GM15510 (cell line): ENCODE measurements around the gene N4BP3.

Experiments
- POLR2A ChIP-seq: IDR thresholded peaks from 3 replicates; pipeline ENCODE4 v1.6.1; 2011; ENCODE audit warnings: borderline replicate concordance; ENCODE audit not compliant: insufficient read length; ENCODE audit errors: extremely low read depth

N4BP3 gene

DNA sequence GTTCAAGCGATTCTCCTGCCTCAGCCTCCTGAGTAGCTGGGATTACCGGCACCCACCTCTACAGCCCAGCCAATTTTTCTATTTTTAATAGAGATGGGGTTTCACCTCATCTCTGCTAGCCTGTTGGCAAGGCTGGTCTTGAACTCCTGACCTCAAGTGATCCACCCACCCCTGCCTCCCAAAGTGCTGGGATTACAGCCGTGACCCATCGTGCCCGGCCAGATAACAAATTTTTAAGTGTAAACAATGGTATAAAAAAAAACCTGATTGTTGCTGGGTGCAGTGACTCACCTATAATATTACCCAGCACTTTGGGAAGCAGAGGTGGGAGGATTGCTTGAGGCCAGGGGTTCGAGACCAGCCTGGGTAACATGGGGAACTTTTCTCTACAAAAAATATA lies 28.0 kb upstream of the N4BP3 start:
- no peak for TF ChIP-seq POLR2A

DNA sequence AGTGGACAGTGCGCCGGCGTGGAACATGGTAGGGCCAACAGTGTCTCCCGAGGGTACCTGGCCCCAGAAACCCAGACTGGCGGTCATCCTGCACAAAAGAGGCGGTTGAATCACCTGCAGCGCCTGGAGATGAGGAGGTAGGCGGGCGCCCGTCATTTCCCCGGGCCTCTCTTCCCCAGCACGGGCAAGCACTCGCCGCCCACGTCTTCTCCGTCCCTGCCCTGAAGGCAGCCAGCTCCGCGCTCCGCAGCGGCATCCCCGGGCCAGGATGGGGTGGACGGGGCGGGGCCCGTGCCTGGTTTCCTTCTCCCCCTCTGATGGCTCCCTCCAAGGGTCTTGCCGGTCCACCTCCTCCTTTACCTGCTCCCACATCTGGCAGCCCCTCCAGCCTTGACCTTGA lies 27.1 kb upstream of the N4BP3 start:
- no peak for TF ChIP-seq POLR2A

DNA sequence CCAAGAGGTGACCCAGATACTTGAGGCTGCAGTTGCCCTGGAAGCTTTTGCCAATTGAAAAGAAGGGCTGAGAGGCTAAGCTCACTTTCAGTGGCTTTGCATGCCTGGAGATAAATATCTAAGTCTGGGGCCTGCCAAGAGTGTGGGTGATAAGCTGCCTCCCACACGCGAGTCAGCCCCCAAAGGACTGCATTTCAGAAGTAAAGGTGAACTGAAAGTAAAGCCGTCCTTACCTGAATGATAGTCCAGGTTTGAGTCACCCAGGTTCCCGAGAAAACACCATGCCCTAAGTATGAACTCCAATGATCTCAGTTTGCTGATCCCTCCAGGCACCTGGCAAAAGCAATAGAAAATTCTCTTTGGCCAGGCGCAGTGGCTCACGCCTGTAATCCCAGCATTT lies 22.5 kb upstream of the N4BP3 start:
- no peak for TF ChIP-seq POLR2A

DNA sequence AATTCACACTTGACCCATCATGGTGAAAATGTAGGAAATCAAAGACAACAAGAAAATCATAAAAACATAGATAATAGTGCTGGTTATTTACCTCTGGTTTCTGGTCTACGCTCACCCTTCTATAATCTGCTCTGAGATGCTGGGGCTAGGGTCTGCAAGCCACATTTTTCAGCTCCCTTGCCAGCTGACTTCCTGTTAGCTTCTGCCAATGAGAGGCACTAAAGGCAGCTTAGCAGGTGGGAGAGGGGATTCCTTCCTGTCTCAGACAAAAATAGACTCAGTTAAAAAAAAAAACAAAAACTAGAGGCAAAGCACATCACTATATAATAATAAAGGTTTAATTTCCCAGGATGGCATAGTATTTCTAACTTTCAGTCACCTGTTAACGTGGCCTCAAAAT lies 20.2 kb upstream of the N4BP3 start:
- TF ChIP-seq POLR2A: no peak

DNA sequence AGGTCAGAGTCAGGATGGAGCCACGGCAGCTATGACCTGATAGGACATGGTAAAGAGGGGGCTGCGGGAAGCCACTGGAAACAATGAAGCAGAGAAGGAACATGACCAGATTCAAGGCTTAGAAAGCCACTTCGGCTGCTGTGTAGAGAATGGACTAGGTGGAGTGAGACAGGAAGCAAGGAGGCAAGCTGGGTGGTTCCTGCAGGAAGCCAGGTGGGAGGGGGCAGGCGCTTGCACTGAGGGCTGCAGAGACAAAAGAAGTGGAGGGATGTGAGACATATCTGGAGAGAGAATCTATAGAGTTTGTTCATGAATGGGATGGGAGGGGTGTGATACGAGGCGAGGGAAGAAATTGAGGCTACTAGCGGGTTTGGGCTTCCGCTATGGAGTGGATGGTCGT lies 19.0 kb upstream of the N4BP3 start:
- no peak for TF ChIP-seq POLR2A

DNA sequence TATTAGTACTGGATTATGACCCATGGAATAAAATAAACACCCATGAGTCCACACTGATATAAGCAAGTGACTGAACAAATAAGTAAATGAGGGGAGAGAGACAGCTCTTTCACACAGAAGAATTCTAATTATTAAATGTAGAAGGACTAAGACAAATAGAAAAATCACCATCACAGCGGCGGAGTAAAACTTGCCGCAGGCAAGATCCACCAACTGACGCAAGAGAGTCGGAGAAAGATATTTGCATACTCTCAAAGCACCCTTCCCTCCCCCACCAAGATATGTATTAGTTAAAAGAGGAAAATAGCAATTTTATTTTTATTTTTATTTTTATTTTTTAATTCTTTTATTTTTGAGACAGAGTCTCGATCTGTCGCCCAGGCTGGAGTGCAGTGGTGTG lies 14.6 kb upstream of the N4BP3 start:
- no peak for TF ChIP-seq POLR2A

DNA sequence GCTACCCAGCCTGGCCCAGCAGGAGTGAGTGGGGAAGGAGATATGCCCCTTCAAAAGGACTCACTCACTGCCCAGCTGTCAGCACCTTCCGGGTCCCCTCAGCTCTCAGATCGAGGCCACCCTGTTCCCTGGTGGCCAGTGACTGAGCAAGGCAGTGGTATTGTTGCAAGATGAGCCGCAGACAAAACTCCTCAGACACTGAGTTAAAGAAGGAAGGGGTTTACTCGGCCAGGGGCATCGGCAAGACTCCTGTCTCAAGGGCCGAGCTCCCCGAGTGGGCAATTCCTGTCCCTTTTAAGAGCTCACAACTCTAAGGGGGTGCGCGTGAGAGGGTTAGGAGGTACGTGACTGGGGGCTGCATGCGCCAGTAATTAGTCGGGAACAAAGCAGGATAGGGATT lies 9.7 kb upstream of the N4BP3 start:
- no peak for TF ChIP-seq POLR2A

DNA sequence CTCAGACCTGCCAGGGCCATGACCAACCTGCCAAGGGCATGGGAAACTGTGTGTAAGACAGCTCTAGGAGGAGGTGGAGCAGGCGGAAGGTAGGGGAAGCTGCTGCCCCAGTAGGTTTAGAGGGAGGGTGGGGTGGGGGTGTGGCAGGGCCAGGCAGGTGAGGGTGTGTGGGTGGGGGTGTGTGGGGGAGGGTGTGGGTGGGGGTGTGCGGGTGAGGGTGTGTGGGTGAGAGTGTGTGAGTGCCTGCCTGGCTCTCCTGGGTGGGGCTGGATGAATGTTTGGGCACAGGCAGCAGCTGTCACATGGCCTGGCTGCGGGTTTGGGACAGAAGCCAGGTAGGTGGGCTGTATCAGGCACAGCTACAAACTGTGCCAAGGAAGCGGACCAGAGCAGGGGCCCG lies 8.8 kb upstream of the N4BP3 start:
- TF ChIP-seq POLR2A: no peak

DNA sequence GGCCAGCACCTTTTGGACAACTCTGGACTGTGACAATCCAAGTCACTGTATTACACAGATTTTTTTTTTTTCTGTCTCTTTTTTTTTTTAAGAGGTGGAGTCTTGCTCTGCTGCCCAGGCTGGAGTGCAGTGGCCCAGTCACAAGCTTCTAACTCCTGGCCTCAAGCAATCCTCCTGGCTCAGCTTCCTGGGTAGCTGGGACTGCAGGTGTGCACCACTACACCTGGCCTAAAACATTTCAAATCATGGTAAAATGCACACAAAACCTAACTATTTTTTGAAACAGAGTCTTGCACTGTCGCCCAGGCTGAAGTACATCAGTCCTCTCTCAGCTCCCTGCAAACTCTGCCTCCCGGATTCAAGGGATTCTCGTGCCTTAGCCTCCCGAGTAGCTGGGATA lies 7.2 kb upstream of the N4BP3 start:
- TF ChIP-seq POLR2A: no peak

DNA sequence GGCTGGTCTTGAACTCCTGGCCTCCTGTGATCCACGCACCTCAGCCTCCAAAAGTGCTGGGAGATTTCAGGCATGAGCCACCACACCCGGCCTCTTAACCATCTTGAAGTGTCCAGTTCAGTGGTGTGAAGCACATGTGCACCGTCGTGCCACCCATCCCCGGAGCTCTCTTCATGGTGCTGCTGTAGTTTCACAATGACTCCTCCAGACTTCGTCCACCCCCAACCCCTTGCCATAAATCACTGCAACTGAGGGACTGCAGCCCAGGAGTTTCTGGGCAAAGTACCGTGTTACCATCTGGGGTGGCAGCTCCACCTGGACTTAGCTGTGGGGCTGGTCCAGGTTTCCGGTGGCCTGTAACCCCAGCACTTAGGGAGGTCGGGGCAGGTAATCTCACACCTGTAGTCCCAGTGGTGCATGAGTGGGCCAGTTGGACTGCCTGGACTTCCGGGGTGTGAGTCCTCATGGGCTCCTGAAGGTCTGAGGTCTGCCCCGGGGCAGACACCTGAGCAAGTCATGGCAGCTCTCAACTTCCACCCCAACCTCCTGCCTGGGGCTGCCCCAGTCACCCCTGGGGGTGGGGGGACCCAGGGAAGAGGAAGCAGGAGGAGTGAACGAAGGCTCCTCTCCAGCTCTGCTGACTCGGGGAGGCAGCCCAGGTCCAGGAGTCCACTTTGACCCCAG lies 6.6 kb upstream of the N4BP3 start:
- TF ChIP-seq POLR2A: no peak

DNA sequence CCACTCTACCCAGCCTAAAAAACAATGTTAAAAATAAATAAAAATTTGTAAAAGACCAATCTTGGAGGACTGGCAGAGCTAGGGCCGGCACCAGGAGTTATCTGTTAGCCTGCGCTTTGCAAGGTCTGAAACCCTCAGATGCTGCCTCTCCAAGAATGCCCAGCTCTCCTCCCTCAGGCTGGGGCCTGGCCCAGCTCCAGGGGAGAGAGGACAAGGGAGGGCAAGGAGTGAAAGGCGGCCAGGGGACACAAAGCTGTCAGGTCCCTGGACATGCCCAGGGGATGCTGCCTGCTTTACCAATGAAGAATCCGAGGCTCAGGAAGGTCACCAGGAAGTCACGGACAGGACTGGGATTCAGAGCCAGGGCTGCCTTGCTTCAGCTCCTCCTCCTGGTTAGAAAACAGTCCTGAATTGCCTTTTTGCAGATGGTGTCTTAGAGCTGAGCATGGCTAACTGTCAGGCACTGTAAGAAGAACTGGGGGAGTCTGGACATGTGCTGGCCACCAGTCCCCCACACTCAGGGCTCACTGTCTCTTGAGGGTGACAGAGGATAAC lies 5.5 kb upstream of the N4BP3 start:
- TF ChIP-seq POLR2A: no peak

DNA sequence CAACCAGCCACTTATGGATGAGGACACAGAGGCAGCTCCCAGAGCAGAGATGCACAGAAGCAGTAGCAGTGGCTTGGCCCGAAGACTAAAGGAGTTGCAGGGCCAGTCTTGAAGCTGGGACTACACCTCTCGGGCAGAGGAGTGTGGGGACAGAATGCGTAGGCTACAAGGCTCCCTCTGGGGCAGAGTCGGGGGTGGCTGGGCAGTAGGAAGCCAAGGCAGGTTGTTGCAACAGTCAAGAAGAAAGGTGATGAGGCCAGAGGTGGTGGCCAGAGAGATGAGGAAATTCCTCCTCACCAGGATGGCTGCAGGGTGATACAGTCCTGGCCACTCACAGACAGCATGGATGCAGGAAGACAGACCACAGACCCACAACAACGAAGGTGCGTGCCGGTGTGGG lies 4.9 kb upstream of the N4BP3 start:
- no peak for TF ChIP-seq POLR2A

DNA sequence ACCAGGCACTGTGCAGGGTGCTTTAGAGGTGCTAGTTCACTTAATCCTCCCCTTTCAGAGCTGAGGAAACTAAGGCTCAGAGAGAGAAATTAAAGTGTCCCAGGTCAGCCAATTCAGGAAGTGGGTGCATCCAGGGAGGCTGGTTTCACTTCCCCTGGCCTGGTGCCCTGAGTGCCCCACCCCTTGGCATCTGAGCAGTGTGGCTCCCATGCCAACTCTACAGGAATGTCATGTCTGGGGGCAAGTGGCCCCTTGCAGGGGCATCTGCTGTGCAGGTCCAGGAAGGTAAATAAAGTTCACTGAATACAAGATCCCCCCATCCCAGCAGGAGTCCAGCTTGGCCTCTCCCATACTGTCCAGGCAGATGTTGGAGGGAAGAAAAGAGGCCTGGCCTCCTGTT lies 4.4 kb upstream of the N4BP3 start:
- TF ChIP-seq POLR2A: no peak

DNA sequence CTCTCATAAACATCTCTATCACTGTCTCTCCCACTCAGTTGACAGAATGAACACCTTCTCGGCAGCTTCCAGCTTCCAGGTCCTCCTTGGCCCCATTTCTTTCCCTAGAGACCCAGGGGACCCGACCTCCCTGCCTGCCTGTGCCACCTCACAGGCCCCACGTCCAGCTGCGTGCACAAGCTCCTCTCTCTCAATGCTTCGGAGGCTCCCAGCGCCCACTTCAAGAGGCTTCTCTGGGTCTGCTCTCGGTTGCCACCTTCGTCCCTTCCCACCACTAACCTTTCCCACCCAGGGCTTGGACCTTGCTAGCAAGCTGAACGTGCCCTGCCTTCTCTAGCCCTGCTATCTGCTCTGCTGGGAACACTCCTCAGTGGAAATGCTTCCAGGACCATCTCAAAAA lies 2.8 kb upstream of the N4BP3 start:
- no peak for TF ChIP-seq POLR2A

DNA sequence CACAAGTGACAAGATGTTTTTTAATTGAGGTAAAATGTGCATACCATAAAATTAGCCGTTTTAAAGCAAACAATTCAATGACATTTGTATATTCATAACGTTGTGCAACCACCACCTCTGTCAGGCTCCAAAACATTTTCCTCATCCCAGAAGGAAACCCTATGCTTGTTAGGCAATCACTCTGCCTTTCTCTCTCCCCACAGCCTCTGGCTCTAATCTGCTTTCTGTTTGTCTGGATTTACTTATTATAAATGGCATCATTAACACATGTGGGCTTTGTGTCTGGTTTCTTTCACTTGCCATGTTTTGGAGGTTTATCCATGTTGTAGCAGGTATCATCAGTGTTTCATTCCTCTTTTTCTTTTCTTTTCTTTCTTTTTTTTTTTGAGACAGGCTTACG lies 1.4 kb upstream of the N4BP3 start:
- TF ChIP-seq POLR2A: no peak

DNA sequence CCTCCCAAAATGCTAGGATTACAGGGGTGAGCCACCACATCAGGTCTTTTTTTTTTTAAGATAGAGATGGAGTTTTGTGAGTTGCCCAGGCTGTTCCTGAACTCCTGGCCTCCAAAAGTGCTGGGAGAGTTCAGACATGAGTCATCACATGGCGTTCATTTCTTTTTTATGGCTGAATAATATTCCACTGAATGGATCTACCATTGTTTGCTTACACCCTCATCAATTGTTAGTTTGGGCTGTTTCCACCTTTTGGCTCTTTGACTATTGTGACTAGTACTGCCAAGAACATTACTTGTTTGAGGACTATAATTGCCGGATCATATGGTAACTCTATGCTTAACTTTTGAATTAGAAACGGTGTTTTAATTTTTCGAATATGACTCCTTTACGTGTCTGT lies 787 bp upstream of the N4BP3 start:
- no peak for TF ChIP-seq POLR2A
